Thoracic aorta (tissue), 2 donors: ENCODE measurements around the gene CHST10. TPM values are rescaled to one million over a fixed set of nuclear protein-coding genes. Genes with fewer than 3 reads are reported as not detected.
A peak's percentile ranks its signal among the peaks of the same experiment; 100 is the strongest.

Source experiments
- ATAC-seq: fragments of 150-250 bp; one replicate; pipeline ENCODE4 v1.8.0; 2017; ENCODE audit warnings: low read depth; ENCODE audit not compliant: insufficient number of reproducible peaks, low FRiP score
- DNase-seq: peaks from one replicate; pipeline ENCODE4 v3.0.0-alpha.2; 2020; ENCODE audit warnings: low spot score
- H3K27ac ChIP-seq, 2 donors: fragments of 200-600 bp; sonication (generic); 1 replicate in 1 of 2; 2 replicates in 1 of 2; pipeline ENCODE4 v1.5.1; 2016; ENCODE audit warnings: mild to moderate bottlenecking in 2 of 2, moderate library complexity in 2 of 2
- H3K27me3 ChIP-seq: fragments of 200-600 bp; sonication (generic); replicated peaks from 2 replicates; pipeline ENCODE4 v1.6.0; 2016; ENCODE audit warnings: mild to moderate bottlenecking; ENCODE audit not compliant: insufficient read depth
- H3K36me3 ChIP-seq: fragments of 200-600 bp; sonication (generic); one replicate; pipeline ENCODE4 v1.5.1; 2016
- H3K4me1 ChIP-seq, 2 donors: fragments of 200-600 bp; sonication (generic); 1 replicate in 1 of 2; 2 replicates in 1 of 2; pipeline versions ENCODE4 v1.5.1 to v1.6.0; 2016; ENCODE audit warnings: low read depth in 2 of 2, mild to moderate bottlenecking in 1 of 2; ENCODE audit not compliant: control insufficient read depth in 1 of 2
- H3K4me3 ChIP-seq: fragments of 200-600 bp; sonication (generic); 2 replicates; pipeline ENCODE4 v1.5.1; 2016; ENCODE audit warnings: mild to moderate bottlenecking
- H3K9me3 ChIP-seq: fragments of 200-600 bp; sonication (generic); 2 replicates; pipeline ENCODE4 v1.5.1; 2016
- total RNA-seq, 2 donors: library from RNA; depleted of rRNA; stranded (reverse); fragments of >200 nt; gene quantifications; one replicate each; pipeline versions ENCODE4 v1.1.0 to v1.2.3, GENCODE V29; 2016
- TF ChIP-seq, protein P1 (sequence below): fragments of 200-600 bp; sonication (generic); IDR thresholded peaks from one replicate; pipeline ENCODE4 v1.5.1; 2019; ENCODE audit warnings: antibody characterized with exemption

Gene CHST10
- total RNA-seq, 2 donors from 2014 or later = 4.6 to 8.5 TPM

- DNase-seq (no peak), ATAC-seq (no peak)
- TF ChIP-seq, protein P1, sequence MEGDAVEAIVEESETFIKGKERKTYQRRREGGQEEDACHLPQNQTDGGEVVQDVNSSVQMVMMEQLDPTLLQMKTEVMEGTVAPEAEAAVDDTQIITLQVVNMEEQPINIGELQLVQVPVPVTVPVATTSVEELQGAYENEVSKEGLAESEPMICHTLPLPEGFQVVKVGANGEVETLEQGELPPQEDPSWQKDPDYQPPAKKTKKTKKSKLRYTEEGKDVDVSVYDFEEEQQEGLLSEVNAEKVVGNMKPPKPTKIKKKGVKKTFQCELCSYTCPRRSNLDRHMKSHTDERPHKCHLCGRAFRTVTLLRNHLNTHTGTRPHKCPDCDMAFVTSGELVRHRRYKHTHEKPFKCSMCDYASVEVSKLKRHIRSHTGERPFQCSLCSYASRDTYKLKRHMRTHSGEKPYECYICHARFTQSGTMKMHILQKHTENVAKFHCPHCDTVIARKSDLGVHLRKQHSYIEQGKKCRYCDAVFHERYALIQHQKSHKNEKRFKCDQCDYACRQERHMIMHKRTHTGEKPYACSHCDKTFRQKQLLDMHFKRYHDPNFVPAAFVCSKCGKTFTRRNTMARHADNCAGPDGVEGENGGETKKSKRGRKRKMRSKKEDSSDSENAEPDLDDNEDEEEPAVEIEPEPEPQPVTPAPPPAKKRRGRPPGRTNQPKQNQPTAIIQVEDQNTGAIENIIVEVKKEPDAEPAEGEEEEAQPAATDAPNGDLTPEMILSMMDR = no peak
- Histone ChIP-seq H3K9me3 (no peaks in the 10 kb centered on the region), H3K27ac (no peak overlapping the region), H3K27me3 (no peaks in the 10 kb centered on the region), H3K4me1 (no peaks in the 10 kb centered on the region), H3K4me3 (no peak overlapping the region), H3K36me3 (no peaks in the 10 kb centered on the region)
Observed at GRCh38 chr2:100451092-100451491, 33.6 kb upstream of the CHST10 start.

DNA sequence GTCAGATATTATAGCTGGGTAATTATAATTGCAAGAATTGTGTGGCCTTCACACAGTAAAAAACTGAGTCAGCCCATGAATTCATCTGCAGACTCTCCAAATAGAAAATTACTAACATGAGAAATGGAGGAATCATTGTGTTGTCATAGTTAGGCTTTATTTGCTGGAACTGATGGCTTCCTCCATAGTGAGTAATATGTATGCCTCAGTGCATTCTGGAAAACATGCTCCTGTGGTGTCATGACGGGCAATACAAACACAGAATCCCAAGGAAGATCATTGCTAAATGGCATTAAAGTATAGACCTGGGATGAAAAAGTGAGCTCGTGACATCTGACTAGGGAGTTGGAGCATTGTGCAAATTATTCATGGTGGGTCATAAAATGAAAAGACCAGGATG lies 29.2 kb upstream of the CHST10 start:
- ATAC-seq = no peak
- no peaks in the 10 kb centered on the region for H3K4me1 ChIP-seq
- TF ChIP-seq, protein P1 = no peak
- no peak overlapping the region for H3K27ac ChIP-seq
- no peaks in the 10 kb centered on the region for H3K9me3 ChIP-seq
- no peaks in the 10 kb centered on the region for H3K36me3 ChIP-seq
- DNase-seq = no peak
- no peak overlapping the region for H3K4me3 ChIP-seq
- H3K27me3 ChIP-seq = no peaks in the 10 kb centered on the region

DNA sequence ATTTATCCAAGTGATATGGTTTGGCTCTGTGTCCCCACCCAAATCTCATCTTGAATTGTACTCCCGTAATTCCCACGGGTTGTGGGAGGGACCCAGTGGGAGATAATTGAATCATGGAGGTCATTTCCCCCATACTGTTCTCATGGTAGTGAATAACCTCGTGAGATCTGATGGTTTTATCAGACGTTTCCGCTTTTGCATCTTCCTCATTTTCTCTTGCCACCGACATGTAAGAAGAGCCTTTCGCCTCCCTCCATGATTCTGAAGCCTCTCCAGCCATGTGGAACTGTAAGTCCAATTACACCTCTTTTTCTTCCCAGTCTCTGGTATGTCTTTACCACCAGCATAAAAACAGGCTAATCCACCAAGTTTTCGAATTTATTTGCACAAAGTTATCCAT lies 20.3 kb upstream of the CHST10 start:
- no peaks in the 10 kb centered on the region for H3K36me3 ChIP-seq
- no peaks in the 10 kb centered on the region for H3K27me3 ChIP-seq
- ATAC-seq = no peak
- no peak for DNase-seq
- no peak overlapping the region for H3K27ac ChIP-seq
- H3K4me1 ChIP-seq = no peaks in the 10 kb centered on the region
- no peak overlapping the region for H3K4me3 ChIP-seq
- TF ChIP-seq, protein P1 = no peak
- H3K9me3 ChIP-seq = no peaks in the 10 kb centered on the region

DNA sequence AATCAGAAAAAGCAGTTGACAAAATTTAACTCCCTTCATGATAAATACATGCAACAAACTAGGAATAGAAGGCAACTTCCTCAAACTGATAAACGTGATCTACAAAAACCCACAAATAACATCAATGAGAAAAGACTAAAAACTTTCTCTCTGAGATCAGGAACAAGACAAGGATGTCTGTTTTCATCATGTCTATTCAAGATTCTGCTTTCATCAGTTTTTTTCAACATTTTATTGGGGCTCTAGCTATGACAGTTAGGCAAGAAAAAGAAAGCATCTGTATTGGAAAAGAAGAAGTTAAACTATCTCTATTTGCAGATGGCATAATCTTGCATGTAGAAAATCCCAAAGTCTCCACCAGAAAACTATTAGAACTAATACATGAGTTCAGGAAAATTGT lies 12.3 kb upstream of the CHST10 start:
- TF ChIP-seq, protein P1 = no peak
- Histone ChIP-seq H3K27ac (no peak overlapping the region), H3K36me3 (no peaks in the 10 kb centered on the region), H3K9me3 (no peaks in the 10 kb centered on the region), H3K4me1 (peaks cover under 1 to 5% of the 10 kb centered on the region in 2 donors), H3K27me3 (no peaks in the 10 kb centered on the region), H3K4me3 (no peak overlapping the region)
- no peak for DNase-seq
- no peak for ATAC-seq

DNA sequence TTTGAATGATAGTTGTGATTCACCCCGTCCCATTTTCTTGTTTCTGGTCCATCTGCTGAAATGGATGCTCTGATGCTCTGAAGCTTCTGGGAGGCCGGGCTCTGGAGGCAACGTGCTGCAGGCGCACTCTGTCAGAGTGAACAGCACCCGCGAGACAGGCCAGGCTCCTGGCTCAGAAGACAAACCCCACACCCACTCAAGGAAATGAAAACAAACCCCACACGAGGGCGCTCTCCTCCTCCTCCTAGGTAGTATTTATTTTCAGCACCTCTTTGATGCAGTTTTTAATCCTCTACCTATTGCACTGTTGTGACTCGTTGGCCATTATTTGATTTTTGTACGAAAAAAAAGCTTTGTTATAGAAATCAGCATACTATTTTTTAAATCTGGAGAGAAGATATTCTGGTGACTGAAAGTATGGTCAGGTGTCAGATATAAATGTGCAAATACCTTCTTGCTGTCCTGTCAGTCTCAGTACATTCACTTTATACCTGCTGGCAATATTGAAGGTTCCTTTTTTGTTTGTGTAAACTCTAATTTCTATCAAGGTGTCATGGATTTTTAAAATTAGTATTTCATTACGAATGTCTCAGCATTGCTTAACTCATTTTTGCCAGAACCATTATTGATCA lies 10.3 kb upstream of the CHST10 start:
- no peak for DNase-seq
- Histone ChIP-seq H3K36me3 (no peaks in the 10 kb centered on the region), H3K9me3 (no peaks in the 10 kb centered on the region), H3K4me1 (peaks cover 3 to 11% of the 10 kb centered on the region in 2 donors), H3K27me3 (no peaks in the 10 kb centered on the region), H3K4me3 (no peak overlapping the region), H3K27ac (no peak overlapping the region)
- ATAC-seq = no peak
- TF ChIP-seq, protein P1 = peak; percentile 11
